NCI-H2107 (cell line): ENCODE measurements around the gene NEK7.
"Not testable (repeated sequence)": the region's sequence is repeated elsewhere in the genome, so short reads cannot be mapped to it uniquely, and the experiment has no call there.

Source experiments
- DNase-seq: peaks from one replicate; lab custom pipeline; 2025; lab: John Stamatoyannopoulos, UW

The NEK7 gene

GRCh38 chr1:198290089-198290683, 133.4 kb downstream of the NEK7 start:
- no peak for DNase-seq

GRCh38 chr1:198291036-198291435, 134.2 kb downstream of the NEK7 start:
- no peak for DNase-seq

GRCh38 chr1:198291924-198292323, 135.1 kb downstream of the NEK7 start:
- no peak for DNase-seq

- no peak for DNase-seq
These were observed 138.4 kb downstream of the NEK7 start for GRCh38 chr1:198295225-198295624.

GRCh38 chr1:198295971-198296370, 139.2 kb downstream of the NEK7 start:
- DNase-seq = no peak

- no peak for DNase-seq
These were observed 140.5 kb downstream of the NEK7 start for GRCh38 chr1:198297281-198297680.

- DNase-seq = no peak
These were observed 141.8 kb downstream of the NEK7 start for GRCh38 chr1:198298640-198299039.

- no peak for DNase-seq
These were observed 143.7 kb downstream of the NEK7 start for GRCh38 chr1:198300451-198300850.

GRCh38 chr1:198304431-198304830, 147.6 kb downstream of the NEK7 start:
- DNase-seq = no peak

GRCh38 chr1:198314817-198315216, 158.0 kb downstream of the NEK7 start:
- not testable (repeated sequence) for DNase-seq

- not testable (repeated sequence) for DNase-seq
These were observed 158.5 kb downstream of the NEK7 start for GRCh38 chr1:198315331-198315730.

- no peak for DNase-seq
These were observed 159.8 kb downstream of the NEK7 start for GRCh38 chr1:198316546-198317100.

GRCh38 chr1:198318085-198318484, 161.3 kb downstream of the NEK7 start:
- DNase-seq = no peak

GRCh38 chr1:198320759-198321158, 164.0 kb downstream of the NEK7 start:
- no peak for DNase-seq

- no peak for DNase-seq
These were observed 169.4 kb downstream of the NEK7 start for GRCh38 chr1:198326232-198326631.

- DNase-seq = no peak
These were observed 170.1 kb downstream of the NEK7 start for GRCh38 chr1:198326915-198327314.

GRCh38 chr1:198328458-198329032, 171.7 kb downstream of the NEK7 start:
- DNase-seq = no peak

GRCh38 chr1:198330982-198331615, 174.3 kb downstream of the NEK7 start:
- DNase-seq = no peak

GRCh38 chr1:198333744-198334143, 176.9 kb downstream of the NEK7 start:
- no peak for DNase-seq

- DNase-seq = no peak
These were observed 178.9 kb downstream of the NEK7 start for GRCh38 chr1:198335663-198336062.

- no peak for DNase-seq
These were observed 181.1 kb downstream of the NEK7 start for GRCh38 chr1:198337886-198338285.

GRCh38 chr1:198340139-198340538, 183.3 kb downstream of the NEK7 start:
- DNase-seq = no peak

GRCh38 chr1:198346178-198346577, 189.4 kb downstream of the NEK7 start:
- DNase-seq = no peak
